K562 (cell line): Measurements from ENCODE around the gene WNK1. TPM values are rescaled to one million over a fixed set of nuclear protein-coding genes. Genes with fewer than 3 reads are reported as not detected.
A peak's percentile ranks its signal among the peaks of the same experiment; 100 is the strongest.

Experiments
- CHD7 ChIP-seq: fragments of 200-600 bp; sonication (generic); IDR thresholded peaks from one replicate; pipeline ENCODE4 v1.6.1; 2012; ENCODE audit warnings: mild to moderate bottlenecking, low read depth, low read length, inconsistent platforms
- E2F4 ChIP-seq: sonication (generic); formaldehyde crosslinking; IDR thresholded peaks from 2 replicates; pipeline ENCODE4 v1.8.0; 2022; ENCODE audit warnings: mild to moderate bottlenecking, low read depth, missing genetic modification reagents
- FOXJ2 ChIP-seq: fragments of 200-800 bp; sonication (Bioruptor generic); IDR thresholded peaks from 2 replicates; pipeline ENCODE4 v1.6.1; 2016; ENCODE audit warnings: missing genetic modification characterization, missing compliant biosample characterization
- HDAC3 ChIP-seq: fragments of 450-650 bp; IDR thresholded peaks from 2 replicates; pipeline ENCODE4 v1.6.1; 2018; ENCODE audit warnings: borderline replicate concordance, mild to moderate bottlenecking, moderate library complexity; ENCODE audit not compliant: partially characterized antibody
- MEF2A ChIP-seq: IDR thresholded peaks from 2 replicates; pipeline ENCODE4 v1.6.1; 2011; ENCODE audit warnings: low read depth, mild to moderate bottlenecking, low read length, moderate library complexity; ENCODE audit not compliant: control insufficient read depth
- PRMT5 ChIP-seq: sonication (generic); formaldehyde crosslinking; IDR thresholded peaks from 2 replicates; pipeline ENCODE4 v1.5.0; 2020; ENCODE audit warnings: missing genetic modification reagents
- SIN3A ChIP-seq, 2 experiments: fragments of 150-350 bp in 1 of 2; IDR thresholded peaks; 2 replicates each; pipeline ENCODE4 v1.6.1; 2011 to 2016; ENCODE audit warnings: borderline replicate concordance in 2 of 2, low read depth in 2 of 2, low read length in 2 of 2, mild to moderate bottlenecking in 2 of 2, moderate library complexity in 2 of 2; ENCODE audit not compliant: control insufficient read depth in 1 of 2
- TGIF2 ChIP-seq: sonication (generic); formaldehyde crosslinking; IDR thresholded peaks from 2 replicates; pipeline ENCODE4 v1.8.1; 2022; ENCODE audit warnings: mild to moderate bottlenecking, missing genetic modification reagents, moderate library complexity
- ZNF253 ChIP-seq: fragments of 250-450 bp; sonication (Bioruptor Pico); conservative IDR thresholded peaks from 2 replicates; pipeline ENCODE4 v1.6.1; 2021; ENCODE audit warnings: mild to moderate bottlenecking
- ZNF280A ChIP-seq: fragments of 450-650 bp; IDR thresholded peaks from 2 replicates; pipeline ENCODE4 v1.6.1; 2018; ENCODE audit warnings: mild to moderate bottlenecking, low read depth; ENCODE audit not compliant: partially characterized antibody
- ZNF282 ChIP-seq: sonication (generic); formaldehyde crosslinking; IDR thresholded peaks from 2 replicates; pipeline ENCODE4 v1.8.1; 2023; ENCODE audit warnings: missing genetic modification reagents
- ZNF384 ChIP-seq: IDR thresholded peaks from 2 replicates; pipeline ENCODE4 v1.6.1; 2012; ENCODE audit warnings: low read depth, low read length, improper control_type of control experiment
- polyA plus RNA-seq, 8 experiments: library from polyadenylated mRNA; depleted of rRNA in 4 of 8; stranded (reverse) in 5 of 8; unstranded in 3 of 8; fragments of >200 nt; fragmentation: Nextera tagmentation in 2 of 8; fragmentation: Illumina TruSeq in 1 of 8; extraction: Ambion mirVana in 2 of 8; extraction: Trizol in 1 of 8; gene quantifications; 2 replicates each; pipeline versions ENCODE4 v1.2.1 to v1.2.3, GENCODE V29; 2011 to 2014; ENCODE audit warnings: inconsistent platforms in 1 of 8, missing spikeins in 1 of 8
- total RNA-seq, 7 experiments: library from RNA; depleted of rRNA in 6 of 7; stranded (reverse); fragments of >200 nt in 6 of 7; fragmentation: Illumina TruSeq in 2 of 7; extraction: Trizol in 2 of 7; gene quantifications; 2 replicates each; pipeline versions ENCODE4 v1.2.1 to v1.2.3, GENCODE V29; 2011 to 2021; ENCODE audit warnings: low replicate concordance in 1 of 7

WNK1 gene
- total and polyA plus RNA-seq, 9 of the 15 experiments (the other 6 are each of a cell fraction or from before 2014, with no cell fraction given): 4.3 to 73.9 (median 31.0) TPM

GRCh38 chr12:751192-751998 lies 984 bp upstream of the WNK1 start (continued):
- 0 out of 2 replicates have a peak, but pooled peaks have one; percentile 1 for TF ChIP-seq MEF2A
- peak; percentile 99 for TF ChIP-seq HDAC3
- TF ChIP-seq E2F4: peak; percentile 70; the same call in 1 of the 2 replicates
- no peak for TF ChIP-seq ZNF280A
- no peak for TF ChIP-seq ZNF384
- no peak for TF ChIP-seq ZNF282 (CRISPR knock-in tag)
- no peak for TF ChIP-seq CHD7
- TF ChIP-seq SIN3A (IDR thresholded peaks at IDR 0.05; ENCODE audit: borderline replicate concordance in 2 of 2, control insufficient read depth in 1 of 2, low read depth in 2 of 2, low read length in 2 of 2): peak in 1 of 2 experiments; percentile 47; a peak in 1 of 4 replicates
- no peak for TF ChIP-seq ZNF253 (CRISPR knock-in tag)
- TF ChIP-seq PRMT5 (CRISPR knock-in tag): no peak
- no peak for TF ChIP-seq TGIF2 (CRISPR knock-in tag)
- TF ChIP-seq FOXJ2 (tag): no peak
